Neuronal stem cell (in vitro differentiated cells): ENCODE measurements around the gene VAMP5.

ENCODE experiments used
- DNase-seq: peaks from one replicate; pipeline ENCODE4 v3.0.0-alpha.2; 2013; ENCODE audit warnings: low spot score
- H2AFZ ChIP-seq: one replicate; pipeline ENCODE4 v1.6.1; 2013; ENCODE audit warnings: mild to moderate bottlenecking, low read length, inconsistent platforms
- H2AK5ac ChIP-seq: 2 replicates; pipeline ENCODE4 v1.6.1; 2013; ENCODE audit warnings: low read depth, mild to moderate bottlenecking, inconsistent platforms, low read length, moderate library complexity, mixed read lengths
- H2BK120ac ChIP-seq: 2 replicates; pipeline ENCODE4 v1.6.1; 2013; ENCODE audit warnings: low read depth, mild to moderate bottlenecking, inconsistent platforms, low read length, moderate library complexity, mixed read lengths
- H2BK12ac ChIP-seq: one replicate; pipeline ENCODE4 v1.6.1; 2013; ENCODE audit warnings: low read length, inconsistent platforms
- H2BK15ac ChIP-seq: 2 replicates; pipeline ENCODE4 v1.6.1; 2013; ENCODE audit warnings: mild to moderate bottlenecking, low read length, inconsistent platforms, mixed read lengths
- H2BK5ac ChIP-seq: one replicate; pipeline ENCODE4 v1.6.1; 2013; ENCODE audit warnings: inconsistent platforms, mild to moderate bottlenecking, low read length, moderate library complexity
- H3K14ac ChIP-seq: one replicate; pipeline ENCODE4 v1.6.1; 2013; ENCODE audit warnings: low read length, inconsistent platforms
- H3K18ac ChIP-seq: 2 replicates; pipeline ENCODE4 v1.6.1; 2013; ENCODE audit warnings: low read length, inconsistent platforms
- H3K23ac ChIP-seq: 2 replicates; pipeline ENCODE4 v1.6.1; 2013; ENCODE audit warnings: low read depth, mild to moderate bottlenecking, mixed read lengths, low read length, inconsistent platforms; ENCODE audit not compliant: poor library complexity
- H3K27ac ChIP-seq: replicated peaks from 3 replicates; pipeline ENCODE4 v1.5.1; 2013; ENCODE audit warnings: low read length, inconsistent platforms
- H3K27me3 ChIP-seq, 3 experiments: 2 replicates each; pipeline ENCODE4 v1.6.1; 2013; ENCODE audit warnings: low read length in 3 of 3, mild to moderate bottlenecking in 2 of 3, inconsistent platforms in 1 of 3, low read depth in 1 of 3, mixed read lengths in 1 of 3, moderate library complexity in 1 of 3; ENCODE audit not compliant: control insufficient read depth in 3 of 3, insufficient read depth in 3 of 3
- H3K36me3 ChIP-seq, 2 donors: replicated peaks in 1 of 2; 2 replicates each; pipeline ENCODE4 v1.6.1; 2013; ENCODE audit warnings: low read length in 2 of 2; ENCODE audit not compliant: control insufficient read depth in 2 of 2, insufficient read depth in 2 of 2
- H3K4ac ChIP-seq: 2 replicates; pipeline ENCODE4 v1.6.1; 2013; ENCODE audit warnings: inconsistent platforms, mild to moderate bottlenecking, low read length, moderate library complexity
- H3K4me1 ChIP-seq, 2 donors: 1 replicate in 1 of 2; 2 replicates in 1 of 2; pipeline ENCODE4 v1.6.1; 2013; ENCODE audit warnings: low read length in 2 of 2, low read depth in 1 of 2; ENCODE audit not compliant: control insufficient read depth in 2 of 2, insufficient read depth in 1 of 2
- H3K4me2 ChIP-seq: one replicate; pipeline ENCODE4 v1.6.1; 2013; ENCODE audit warnings: mild to moderate bottlenecking, low read length, inconsistent platforms; ENCODE audit not compliant: insufficient read depth, poor library complexity, severe bottlenecking
- H3K4me3 ChIP-seq, 2 donors: 2 replicates each; pipeline ENCODE4 v1.5.1; 2013; ENCODE audit warnings: low read length in 2 of 2, mild to moderate bottlenecking in 2 of 2, inconsistent platforms in 1 of 2, moderate library complexity in 1 of 2
- H3K79me1 ChIP-seq: one replicate; pipeline ENCODE4 v1.6.1; 2013; ENCODE audit warnings: low read depth, mild to moderate bottlenecking, inconsistent platforms, low read length, moderate library complexity
- H3K9ac ChIP-seq: one replicate; pipeline ENCODE4 v1.6.1; 2013; ENCODE audit warnings: mild to moderate bottlenecking, low read depth, low read length, inconsistent platforms; ENCODE audit not compliant: poor library complexity
- H3K9me3 ChIP-seq, 2 donors: replicated peaks in 1 of 2; 2 replicates each; pipeline versions ENCODE3 to v1.6.1; 2013; ENCODE audit warnings: low read length in 2 of 2, mild to moderate bottlenecking in 2 of 2, inconsistent platforms in 1 of 2, low read depth in 1 of 2, mixed read lengths in 1 of 2, moderate library complexity in 1 of 2; ENCODE audit not compliant: control insufficient read depth in 2 of 2, insufficient read depth in 1 of 2
- H4K8ac ChIP-seq: one replicate; pipeline ENCODE4 v1.6.1; 2013; ENCODE audit warnings: low read depth, mild to moderate bottlenecking, inconsistent platforms, low read length, moderate library complexity
- H4K91ac ChIP-seq: one replicate; pipeline ENCODE4 v1.6.1; 2013; ENCODE audit warnings: low read length, low read depth, mild to moderate bottlenecking, inconsistent platforms; ENCODE audit not compliant: poor library complexity
- WGBS, 2 donors: extraction: QIAGEN DNeasy Blood & Tissue Kit; methylation state at CpG; one replicate each; pipeline ENCODE4 v1.1.7; 2013; ENCODE audit warnings: missing lambda C conversion rate in 2 of 2, mixed read lengths in 1 of 2; ENCODE audit not compliant: insufficient read length in 2 of 2, insufficient replicate concordance in 1 of 2; ENCODE audit errors: extremely low coverage in 2 of 2; 5-methylcytosine and 5-hydroxymethylcytosine counted together

Gene VAMP5

GRCh38 chr2:85596026-85596333 is 11.7 kb downstream of the VAMP5 start:
- H3K27me3 ChIP-seq, result peaks cover 0 to 3% (median 0%) of the 10 kb centered on the region in 3 experiments
- H3K79me1 ChIP-seq, result peaks cover 10% of the 10 kb centered on the region
- DNase-seq, result no peak
- peak overlapping the region; percentile 62 for H2BK5ac ChIP-seq
- no peak overlapping the region for H2BK120ac ChIP-seq
- H3K14ac ChIP-seq, result no peak overlapping the region
- H4K8ac ChIP-seq, result no peak overlapping the region
- H3K36me3 ChIP-seq, result peaks cover 29 to 37% of the 10 kb centered on the region in 2 donors
- H3K27ac ChIP-seq, result no peak overlapping the region
- H3K4me3 ChIP-seq, result peak overlapping the region; percentile 86 to 99
- H3K23ac ChIP-seq, result no peak overlapping the region
- peak overlapping the region; percentile 95 for H3K9ac ChIP-seq
- peaks cover 0 to 2% of the 10 kb centered on the region in 2 donors for H3K9me3 ChIP-seq
- H4K91ac ChIP-seq, result no peak overlapping the region
- WGBS, 2 donors, result no CpG with 5 or more reads among the region's 10 CpGs
- H2AFZ ChIP-seq, result peak overlapping the region; percentile 89
- peak overlapping the region; percentile 31 for H2AK5ac ChIP-seq
- H2BK12ac ChIP-seq, result no peak overlapping the region
- no peak overlapping the region for H3K4ac ChIP-seq
- peak overlapping the region; percentile 84 for H3K4me2 ChIP-seq
- H3K18ac ChIP-seq, result peak overlapping the region; percentile 89
- H2BK15ac ChIP-seq, result no peak overlapping the region
- H3K4me1 ChIP-seq, result peaks cover 8 to 13% of the 10 kb centered on the region in 2 donors

- Histone ChIP-seq H2BK5ac (no peak overlapping the region), H3K36me3 (peaks cover 29 to 37% of the 10 kb centered on the region in 2 donors), H3K18ac (no peak overlapping the region), H3K4me1 (peaks cover 10 to 14% of the 10 kb centered on the region in 2 donors), H3K9ac (peak overlapping the region; percentile 39), H4K8ac (no peak overlapping the region), H3K79me1 (peaks cover 10% of the 10 kb centered on the region), H3K14ac (no peak overlapping the region), H2AK5ac (no peak overlapping the region), H2BK120ac (no peak overlapping the region), H2BK15ac (no peak overlapping the region), H4K91ac (no peak overlapping the region), H2AFZ (no peak overlapping the region), H3K27ac (no peak overlapping the region), H3K27me3 (peaks cover 0 to under 1% (median 0%) of the 10 kb centered on the region in 3 experiments), H3K23ac (no peak overlapping the region), H2BK12ac (no peak overlapping the region), H3K4me3 (peak overlapping the region in 1 of 2 donors; percentile 86), H3K4ac (no peak overlapping the region), H3K4me2 (peak overlapping the region; percentile 84), H3K9me3 (peaks cover 0 to under 1% of the 10 kb centered on the region in 2 donors)
- no CpG with 5 or more reads among the region's 3 CpGs for WGBS, 2 donors
- DNase-seq, result no peak
Observed at GRCh38 chr2:85596486-85597143, 12.4 kb downstream of the VAMP5 start.

- Histone ChIP-seq H2BK15ac (no peak overlapping the region), H2AFZ (no peak overlapping the region), H3K4me2 (no peak overlapping the region), H4K8ac (no peak overlapping the region), H3K79me1 (peaks cover 15% of the 10 kb centered on the region), H3K23ac (no peak overlapping the region), H3K9me3 (no peaks in the 10 kb centered on the region), H3K27ac (no peak overlapping the region), H3K27me3 (no peaks in the 10 kb centered on the region), H2BK12ac (no peak overlapping the region), H3K4me3 (peak overlapping the region in 1 of 2 donors; percentile 86), H3K18ac (no peak overlapping the region), H4K91ac (no peak overlapping the region), H3K4me1 (peaks cover 14 to 17% of the 10 kb centered on the region in 2 donors), H3K14ac (no peak overlapping the region), H2BK120ac (no peak overlapping the region), H3K9ac (no peak overlapping the region), H3K4ac (no peak overlapping the region), H2AK5ac (no peak overlapping the region), H3K36me3 (peaks cover 29 to 37% of the 10 kb centered on the region in 2 donors), H2BK5ac (no peak overlapping the region)
- no peak for DNase-seq
- no CpG with 5 or more reads among the region's 5 CpGs for WGBS, 2 donors
Observed at GRCh38 chr2:85597241-85597640, 13.0 kb downstream of the VAMP5 start.

GRCh38 chr2:85598594-85599340 is 14.5 kb downstream of the VAMP5 start:
- no peak overlapping the region for H2BK15ac ChIP-seq
- peaks cover 29 to 37% of the 10 kb centered on the region in 2 donors for H3K36me3 ChIP-seq
- H3K23ac ChIP-seq, result no peak overlapping the region
- no peaks in the 10 kb centered on the region for H3K27me3 ChIP-seq
- peaks cover 14 to 17% of the 10 kb centered on the region in 2 donors for H3K4me1 ChIP-seq
- no peak overlapping the region for H3K27ac ChIP-seq
- H3K18ac ChIP-seq, result no peak overlapping the region
- no peak overlapping the region for H2BK5ac ChIP-seq
- H3K14ac ChIP-seq, result no peak overlapping the region
- H3K4ac ChIP-seq, result no peak overlapping the region
- no peak overlapping the region for H3K4me3 ChIP-seq
- H3K9me3 ChIP-seq, result peaks cover 0 to 2% of the 10 kb centered on the region in 2 donors
- H2AFZ ChIP-seq, result no peak overlapping the region
- no CpG with 5 or more reads among the region's 14 CpGs for WGBS, 2 donors
- no peak for DNase-seq
- H2AK5ac ChIP-seq, result no peak overlapping the region
- H3K9ac ChIP-seq, result no peak overlapping the region
- H4K91ac ChIP-seq, result no peak overlapping the region
- no peak overlapping the region for H2BK120ac ChIP-seq
- no peak overlapping the region for H2BK12ac ChIP-seq
- no peak overlapping the region for H3K4me2 ChIP-seq
- peaks cover 15% of the 10 kb centered on the region for H3K79me1 ChIP-seq
- no peak overlapping the region for H4K8ac ChIP-seq
